Activated CD4-positive, alpha-beta T cell treated with anti-CD3 and anti-CD28 coated beads, Interleukin-2, amount 50 U/mL, for 24 hours (primary cell): ENCODE measurements around the gene FNIP2.

Experiments used
- DNase-seq, 2 donors: peaks; one replicate each; pipeline ENCODE4 v3.0.0-alpha.2; 2020; ENCODE audit warnings: low read depth in 1 of 2, low spot score in 1 of 2

FNIP2 gene

GRCh38 chr4:158836002-158836369 is 67.2 kb downstream of the FNIP2 start:
- no peak for DNase-seq

DNA sequence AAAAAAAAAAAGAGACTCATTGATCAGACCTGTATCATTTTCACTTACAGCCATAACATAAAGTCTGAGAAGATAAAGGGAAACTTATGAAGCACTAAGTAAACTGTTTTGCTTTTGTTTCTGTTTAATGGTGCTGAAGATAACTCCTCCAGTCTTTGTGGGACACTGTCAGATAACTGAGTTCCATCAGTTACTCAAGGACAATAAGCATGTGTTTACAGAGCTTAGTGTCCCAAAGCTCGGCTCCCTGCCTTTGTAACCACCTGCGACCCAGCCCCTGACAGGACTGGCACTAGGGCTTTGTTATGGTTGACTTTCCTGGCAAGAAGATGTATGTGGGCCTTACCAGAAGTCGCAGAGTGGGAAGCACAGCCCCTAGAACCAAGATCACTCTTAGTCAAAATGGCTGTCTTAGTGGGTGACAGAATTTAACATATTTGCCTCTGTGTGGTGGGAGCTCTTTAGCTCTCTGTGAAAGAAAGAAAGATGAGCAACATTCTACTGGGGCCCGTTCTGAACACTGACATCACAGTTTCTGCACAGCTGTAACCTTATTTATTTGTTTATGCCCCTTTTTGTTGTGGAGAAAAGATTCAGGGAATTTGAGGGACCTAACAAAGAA is 68.1 kb downstream of the FNIP2 start:
- no peak for DNase-seq

- no peak for DNase-seq
Measured at GRCh38 chr4:158837527-158838141, 68.8 kb downstream of the FNIP2 start.

- DNase-seq = no peak
Measured at GRCh38 chr4:158840131-158840530, 71.3 kb downstream of the FNIP2 start.

- no peak for DNase-seq
Measured at GRCh38 chr4:158841540-158841939, 72.7 kb downstream of the FNIP2 start.

GRCh38 chr4:158845311-158846041 is 76.7 kb downstream of the FNIP2 start:
- DNase-seq = no peak

- no peak for DNase-seq
Measured at GRCh38 chr4:158847535-158847934, 78.7 kb downstream of the FNIP2 start.

GRCh38 chr4:158849681-158850080 is 80.9 kb downstream of the FNIP2 start:
- no peak for DNase-seq

- DNase-seq = no peak
Measured at GRCh38 chr4:158850371-158850770, 81.5 kb downstream of the FNIP2 start.

GRCh38 chr4:158850800-158851644 is 82.2 kb downstream of the FNIP2 start:
- DNase-seq = no peak

DNA sequence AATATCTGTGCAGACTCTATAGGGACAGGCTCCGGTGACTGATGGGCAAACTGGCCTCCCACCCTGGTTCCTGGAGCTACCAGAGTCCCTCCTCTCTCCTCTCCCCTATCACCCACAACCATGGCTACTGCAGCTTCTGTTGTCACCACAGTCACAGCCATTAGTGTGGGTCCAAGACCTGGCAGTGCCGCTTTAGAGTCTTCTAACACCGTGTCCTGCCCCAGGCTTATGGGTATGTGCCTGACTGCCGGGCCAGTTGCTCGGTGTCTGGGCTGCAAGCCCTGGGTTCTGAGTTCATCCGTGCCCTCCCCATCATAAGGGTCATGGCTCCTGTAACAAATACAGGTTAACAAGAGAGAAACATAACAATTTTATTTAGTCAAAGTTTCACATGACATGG is 85.4 kb downstream of the FNIP2 start:
- no peak for DNase-seq

- DNase-seq = no peak
Measured at GRCh38 chr4:158856852-158857251, 88.0 kb downstream of the FNIP2 start.

GRCh38 chr4:158857951-158858350 is 89.1 kb downstream of the FNIP2 start:
- no peak for DNase-seq

DNA sequence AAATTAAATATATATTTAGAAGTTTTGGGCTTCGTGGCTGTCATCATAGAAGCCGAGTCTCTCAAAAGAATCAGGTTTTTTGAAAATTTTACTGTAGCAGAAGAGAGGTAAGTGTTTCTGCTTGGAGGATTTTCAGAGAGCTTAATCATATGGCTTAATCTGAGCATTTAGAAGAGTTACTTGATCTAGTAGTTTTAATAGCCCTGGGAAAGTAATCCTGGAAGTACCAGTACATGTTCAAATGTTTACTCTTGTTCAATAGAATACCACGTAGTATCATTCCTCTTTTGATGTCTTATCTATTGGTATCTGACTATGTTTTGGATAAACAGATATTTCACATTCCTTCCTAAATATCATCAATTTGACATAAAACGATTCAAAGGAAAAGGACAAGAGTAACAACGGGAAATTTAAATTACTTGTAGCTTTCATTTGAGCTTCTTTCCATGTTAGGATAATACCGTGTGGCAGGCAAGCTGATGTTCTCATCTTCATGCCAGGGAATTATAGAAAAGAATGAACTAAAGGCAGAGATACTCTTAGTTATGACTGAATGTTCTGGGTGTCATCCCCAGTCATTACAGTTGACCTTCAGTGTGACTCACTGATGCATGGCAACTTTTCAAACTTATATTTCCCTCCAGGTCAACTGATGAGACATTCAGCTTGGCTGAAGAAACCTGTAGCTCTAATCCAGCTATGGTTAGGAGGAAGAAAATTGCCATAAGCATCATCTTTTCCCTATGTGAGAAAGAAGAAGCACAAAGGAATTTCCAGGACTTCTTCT is 89.8 kb downstream of the FNIP2 start:
- no peak for DNase-seq

- no peak for DNase-seq
Measured at GRCh38 chr4:158859661-158860060, 90.8 kb downstream of the FNIP2 start.

DNA sequence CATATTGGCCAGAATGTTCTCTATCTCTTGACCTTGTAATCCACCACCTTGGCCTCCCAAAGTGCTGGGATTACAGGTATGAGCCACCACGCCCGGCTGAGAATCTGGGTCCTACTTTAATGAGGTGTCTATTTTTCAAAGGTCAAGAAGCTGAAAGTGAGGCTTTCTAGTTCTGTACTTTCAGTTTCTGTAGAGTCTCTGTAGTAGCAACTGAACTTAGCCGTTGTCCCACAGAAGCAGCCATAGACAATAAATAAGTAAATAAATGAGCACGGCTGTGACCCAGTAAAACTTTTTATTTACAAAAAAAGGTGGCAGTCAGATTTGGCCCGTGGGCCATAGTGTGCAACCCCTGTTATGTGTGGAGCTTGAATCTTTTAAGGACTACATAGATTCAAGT is 92.0 kb downstream of the FNIP2 start:
- no peak for DNase-seq

DNA sequence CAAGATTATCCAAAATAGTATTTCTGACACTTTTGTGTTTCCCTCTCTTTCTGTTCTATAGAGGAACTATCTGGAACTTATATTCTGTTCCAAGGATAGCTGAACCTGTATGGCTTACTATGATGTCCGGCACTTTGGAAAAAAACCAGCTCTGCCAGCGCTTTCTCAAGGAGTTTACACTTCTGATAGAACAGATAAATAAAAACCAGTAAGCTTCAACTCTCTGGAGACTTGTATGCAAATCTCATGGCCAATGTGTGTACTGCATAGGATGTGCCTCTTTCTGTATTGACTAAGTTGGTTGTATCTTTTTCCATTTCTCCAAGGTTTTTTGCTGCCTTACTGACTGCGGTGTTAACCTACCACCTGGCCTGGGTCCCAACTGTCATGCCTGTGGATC is 92.5 kb downstream of the FNIP2 start:
- DNase-seq = no peak

DNA sequence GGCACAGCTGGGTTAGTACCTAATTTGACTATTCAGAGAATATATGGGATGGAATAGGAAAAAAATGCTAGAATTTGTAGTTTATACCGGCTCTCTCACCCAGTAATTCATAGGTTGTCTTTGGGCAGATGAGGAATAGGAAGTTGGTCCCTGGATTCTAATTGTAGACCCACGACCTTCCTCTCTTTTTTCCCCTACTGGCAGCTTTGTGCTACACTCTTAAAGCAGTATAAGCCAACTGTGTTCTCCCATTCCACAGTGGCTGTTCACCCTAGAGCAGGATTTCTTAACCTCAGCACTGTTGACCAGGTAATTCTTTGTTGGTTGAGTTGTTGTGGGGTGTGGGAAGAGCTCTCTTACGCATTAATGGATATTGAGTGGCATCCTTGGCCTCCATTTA is 92.9 kb downstream of the FNIP2 start:
- DNase-seq = no peak

DNA sequence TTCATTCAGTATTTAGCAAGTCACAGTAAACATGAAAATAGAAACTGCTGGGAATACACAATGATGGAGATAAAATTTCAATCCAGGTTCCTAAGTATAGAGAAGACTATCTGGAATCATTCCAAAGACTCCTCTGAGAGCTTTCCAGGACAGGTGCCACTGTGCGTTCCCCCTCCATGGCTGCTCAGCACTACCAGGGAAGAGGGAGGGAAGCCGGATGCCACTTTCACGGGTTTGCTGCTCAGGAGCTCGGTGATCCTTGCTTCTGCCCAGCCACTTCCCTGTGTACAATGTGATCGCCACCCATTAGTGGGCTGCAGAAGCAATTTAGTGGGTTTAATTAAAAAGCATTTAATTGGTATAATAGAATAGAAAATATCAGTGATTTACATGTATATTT is 94.5 kb downstream of the FNIP2 start:
- no peak for DNase-seq

DNA sequence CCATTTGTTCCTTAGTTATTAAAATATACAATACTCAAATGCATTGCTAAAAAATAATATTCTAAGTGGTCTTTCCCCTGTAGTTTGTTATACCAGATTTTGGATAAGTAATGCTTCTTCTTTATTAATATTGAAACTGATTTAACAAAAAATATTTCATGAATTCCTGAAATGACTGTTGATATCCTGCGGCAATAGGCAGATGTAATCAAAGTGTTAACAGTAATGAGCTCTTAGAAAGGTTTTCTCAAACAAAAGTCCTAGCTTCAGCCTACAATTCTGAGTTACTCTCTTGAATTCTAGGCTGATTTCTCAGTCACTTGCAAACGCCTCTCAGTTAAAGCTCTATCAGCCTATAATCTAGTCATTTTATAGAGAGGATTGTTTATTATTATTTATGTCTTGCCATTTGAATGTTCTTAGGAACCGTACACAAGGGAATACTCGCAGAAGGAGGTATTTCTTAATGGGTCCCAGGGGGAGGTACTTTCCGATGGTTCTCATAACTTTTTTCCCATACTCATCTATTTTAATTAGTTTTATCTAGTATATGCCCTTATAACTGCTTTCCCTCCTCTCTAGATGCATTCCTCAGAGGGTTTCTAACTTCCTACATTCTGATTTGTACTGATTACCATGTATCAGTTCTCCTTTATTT is 96.8 kb downstream of the FNIP2 start:
- DNase-seq = no peak
